GM21360 (cell line): Measurements from ENCODE around the gene PRRT1B.
"Not testable (repeated sequence)": the region's sequence is repeated elsewhere in the genome, so short reads cannot be mapped to it uniquely, and the experiment has no call there.

Experiments
- ATAC-seq: cut with Tn5 transposase; IDR thresholded peaks from one replicate; pipeline ENCODE4 v1.9.1; 2021; ENCODE audit warnings: mild to moderate bottlenecking, moderate library complexity; ENCODE audit not compliant: unreplicated experiment

Gene PRRT1B

GRCh38 chr9:131545003-131545785 lies at the start of gene PRRT1B:
PRRT1B (plus strand) TSS chr9:131545523; CDS start chr9:131545616, 93 bp downstream.
- ATAC-seq: no peak

GRCh38 chr9:131495785-131496184 lies 49.5 kb upstream of the PRRT1B start:
- no peak for ATAC-seq

- ATAC-seq: no peak
These were observed 48.4 kb upstream of the PRRT1B start for GRCh38 chr9:131496844-131497405.

GRCh38 chr9:131499254-131499767 lies 46.0 kb upstream of the PRRT1B start:
- ATAC-seq: no peak

- ATAC-seq: no peak
These were observed 44.9 kb upstream of the PRRT1B start for GRCh38 chr9:131500377-131500776.

- ATAC-seq: no peak
These were observed 44.3 kb upstream of the PRRT1B start for GRCh38 chr9:131500939-131501541.

GRCh38 chr9:131502781-131503625 lies 42.3 kb upstream of the PRRT1B start, which contains the start of gene POMT1:
POMT1 (plus strand) TSS chr9:131502918; CDS start chr9:131504219, 1,301 bp downstream.
- peak; percentile 67 for ATAC-seq

GRCh38 chr9:131503626-131504465 lies 41.5 kb upstream of the PRRT1B start:
- no peak for ATAC-seq

- ATAC-seq: no peak
These were observed 40.3 kb upstream of the PRRT1B start for GRCh38 chr9:131505012-131505411.

- no peak for ATAC-seq
These were observed 33.9 kb upstream of the PRRT1B start for GRCh38 chr9:131511416-131511815.

- no peak for ATAC-seq
These were observed 33.4 kb upstream of the PRRT1B start for GRCh38 chr9:131511880-131512279.

GRCh38 chr9:131513177-131513576 lies 32.1 kb upstream of the PRRT1B start:
- ATAC-seq: no peak

GRCh38 chr9:131515559-131516031 lies 29.7 kb upstream of the PRRT1B start:
- ATAC-seq: not testable (repeated sequence)

- ATAC-seq: no peak
These were observed 29.2 kb upstream of the PRRT1B start for GRCh38 chr9:131516100-131516499.

- no peak for ATAC-seq
These were observed 28.4 kb upstream of the PRRT1B start for GRCh38 chr9:131516930-131517329.

- ATAC-seq: no peak
These were observed 27.5 kb upstream of the PRRT1B start for GRCh38 chr9:131517761-131518190.

- no peak for ATAC-seq
These were observed 26.8 kb upstream of the PRRT1B start for GRCh38 chr9:131518553-131518952.

GRCh38 chr9:131520503-131520902 lies 24.8 kb upstream of the PRRT1B start:
- ATAC-seq: no peak

GRCh38 chr9:131521203-131521602 lies 24.1 kb upstream of the PRRT1B start:
- ATAC-seq: no peak

GRCh38 chr9:131521822-131522221 lies 23.5 kb upstream of the PRRT1B start:
- ATAC-seq: no peak
